ENCODE measurements around the gene TJP3. TPM values are rescaled to one million over a fixed set of nuclear protein-coding genes. Genes with fewer than 3 reads are reported as not detected.

The TJP3 gene
- total RNA-seq, 1 donor = not detected

GRCh38 chr19:3771000-3771905 is 63.1 kb downstream of the TJP3 start:
- TF ChIP-seq, protein P1, sequence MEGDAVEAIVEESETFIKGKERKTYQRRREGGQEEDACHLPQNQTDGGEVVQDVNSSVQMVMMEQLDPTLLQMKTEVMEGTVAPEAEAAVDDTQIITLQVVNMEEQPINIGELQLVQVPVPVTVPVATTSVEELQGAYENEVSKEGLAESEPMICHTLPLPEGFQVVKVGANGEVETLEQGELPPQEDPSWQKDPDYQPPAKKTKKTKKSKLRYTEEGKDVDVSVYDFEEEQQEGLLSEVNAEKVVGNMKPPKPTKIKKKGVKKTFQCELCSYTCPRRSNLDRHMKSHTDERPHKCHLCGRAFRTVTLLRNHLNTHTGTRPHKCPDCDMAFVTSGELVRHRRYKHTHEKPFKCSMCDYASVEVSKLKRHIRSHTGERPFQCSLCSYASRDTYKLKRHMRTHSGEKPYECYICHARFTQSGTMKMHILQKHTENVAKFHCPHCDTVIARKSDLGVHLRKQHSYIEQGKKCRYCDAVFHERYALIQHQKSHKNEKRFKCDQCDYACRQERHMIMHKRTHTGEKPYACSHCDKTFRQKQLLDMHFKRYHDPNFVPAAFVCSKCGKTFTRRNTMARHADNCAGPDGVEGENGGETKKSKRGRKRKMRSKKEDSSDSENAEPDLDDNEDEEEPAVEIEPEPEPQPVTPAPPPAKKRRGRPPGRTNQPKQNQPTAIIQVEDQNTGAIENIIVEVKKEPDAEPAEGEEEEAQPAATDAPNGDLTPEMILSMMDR (IDR thresholded peaks at IDR 0.05; ENCODE audit: insufficient read depth, low read depth, low read length) = no peak
- no peak for DNase-seq (ENCODE audit: low read depth)

DNA sequence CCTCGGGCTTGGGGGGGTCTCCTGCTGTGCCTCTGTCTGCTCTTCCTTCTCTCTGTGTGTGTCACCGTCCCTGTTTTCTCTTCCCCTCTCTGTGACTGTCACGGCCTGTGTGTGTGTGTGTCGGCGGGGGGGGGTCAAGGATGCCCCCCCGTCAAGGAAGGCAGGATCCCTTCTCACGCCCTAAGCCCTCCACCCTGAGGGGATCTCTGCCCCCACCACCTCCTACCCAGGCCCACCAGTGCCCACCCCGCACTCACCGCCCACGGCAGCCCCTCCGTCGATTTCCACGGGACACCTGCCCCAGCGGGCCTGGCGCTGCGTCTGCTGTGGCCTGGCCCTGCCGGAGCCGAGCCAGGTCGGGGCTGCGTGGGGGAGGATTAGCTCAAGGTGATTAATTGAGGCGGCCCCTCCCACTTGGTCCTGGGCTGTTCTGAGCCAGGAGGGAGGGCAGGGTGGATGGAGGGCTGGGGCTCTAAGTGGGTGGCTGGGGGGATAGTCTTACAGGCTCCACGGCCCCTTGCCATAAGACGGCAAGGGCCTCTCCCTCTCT is 63.8 kb downstream of the TJP3 start, which contains the start of gene RAX2:
RAX2 (minus strand) TSS at position 323 of the 550 bp plus-strand sequence. CDS start 486 bp downstream, outside the sequence.
- TF ChIP-seq, protein P1 (IDR thresholded peaks at IDR 0.05; ENCODE audit: insufficient read depth, low read depth, low read length) = no peak
- no peak within 1 kb of the TSS for H3K4me3 ChIP-seq (ENCODE audit: low read depth, low read length)
- DNase-seq (ENCODE audit: low read depth) = no peak

More at GRCh38 chr19:3771000-3771905, 63.1 kb downstream of the TJP3 start:
- no peak overlapping the region for H3K4me3 ChIP-seq (ENCODE audit: low read depth, low read length)

GRCh38 chr19:3773814-3774515 is 65.8 kb downstream of the TJP3 start:
- no peak for DNase-seq (ENCODE audit: low read depth)

DNA sequence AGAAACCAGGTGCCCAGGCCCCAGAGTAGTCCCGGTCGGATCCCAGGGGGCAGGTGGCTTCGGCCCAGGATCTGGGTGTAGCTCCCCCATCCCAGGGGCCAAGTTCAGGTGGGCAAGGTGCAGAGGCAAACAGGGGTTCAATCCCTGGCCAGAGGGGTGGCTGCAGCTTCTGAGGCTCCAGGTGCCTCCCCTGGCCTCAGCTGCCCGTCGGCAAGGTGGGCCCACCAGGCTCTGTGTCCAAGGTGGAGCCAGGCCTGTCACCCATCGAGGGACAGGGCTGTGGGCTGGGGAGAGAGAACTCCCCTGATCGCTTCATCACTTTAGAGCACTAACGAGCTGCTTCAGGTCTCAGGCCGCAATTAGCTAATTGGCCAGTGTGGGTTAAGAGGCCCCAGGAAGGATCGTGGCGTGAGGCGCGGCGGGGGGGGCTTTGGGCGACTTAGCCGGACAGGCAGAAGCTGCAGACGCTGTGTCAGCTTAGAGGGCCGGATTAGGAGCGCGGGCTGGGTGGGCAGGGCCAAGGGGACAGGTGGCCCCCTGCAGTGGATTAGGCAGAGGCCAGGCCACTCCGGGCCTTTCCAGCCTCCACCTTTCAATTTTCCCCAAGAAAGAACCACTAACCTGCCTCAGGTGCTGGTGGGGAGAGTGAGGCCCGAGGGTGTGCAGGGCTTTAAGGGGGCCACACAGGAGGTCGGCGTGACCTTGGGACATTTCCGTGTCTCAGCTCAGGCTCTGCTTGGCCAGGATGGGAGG is 66.6 kb downstream of the TJP3 start:
- TF ChIP-seq, protein P1 (IDR thresholded peaks at IDR 0.05; ENCODE audit: insufficient read depth, low read depth, low read length) = no peak
- H3K4me3 ChIP-seq (ENCODE audit: low read depth, low read length) = no peak overlapping the region
- DNase-seq (ENCODE audit: low read depth) = no peak

More at GRCh38 chr19:3773814-3774515, 65.8 kb downstream of the TJP3 start:
- TF ChIP-seq, protein P1 (IDR thresholded peaks at IDR 0.05; ENCODE audit: insufficient read depth, low read depth, low read length) = no peak
- no peak overlapping the region for H3K4me3 ChIP-seq (ENCODE audit: low read depth, low read length)

GRCh38 chr19:3775374-3775711 is 67.2 kb downstream of the TJP3 start:
- H3K4me3 ChIP-seq (ENCODE audit: low read depth, low read length) = no peak overlapping the region
- no peak for DNase-seq (ENCODE audit: low read depth)
- TF ChIP-seq, protein P1 (IDR thresholded peaks at IDR 0.05; ENCODE audit: insufficient read depth, low read depth, low read length) = no peak

DNA sequence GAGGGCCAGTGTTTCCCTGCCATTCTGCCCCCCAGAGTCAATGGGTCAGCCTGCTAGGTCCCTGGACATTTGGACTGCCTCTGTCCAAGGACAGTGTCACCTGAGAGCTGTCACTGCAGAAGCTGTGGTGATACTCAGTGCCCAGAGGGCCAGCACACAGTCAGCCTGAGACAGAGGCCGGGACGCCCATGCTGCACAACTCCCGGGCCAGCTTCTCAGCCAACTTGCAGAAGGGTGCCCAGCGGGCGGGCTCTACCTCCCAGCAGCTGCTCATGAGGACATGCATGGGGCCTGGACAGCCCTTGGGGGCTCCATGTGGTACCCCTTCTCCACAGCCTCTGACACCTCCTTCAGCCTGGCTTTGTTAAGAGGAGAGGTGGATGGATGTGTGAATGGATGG is 67.6 kb downstream of the TJP3 start:
- TF ChIP-seq, protein P1 (IDR thresholded peaks at IDR 0.05; ENCODE audit: insufficient read depth, low read depth, low read length) = no peak
- no peak for DNase-seq (ENCODE audit: low read depth)
- H3K4me3 ChIP-seq (ENCODE audit: low read depth, low read length) = no peak overlapping the region
